Upper lobe of left lung (tissue), 4 donors: ENCODE results near the gene BANP.

Experiments
- CTCF ChIP-seq, 6 experiments: fragments of 450-650 bp in 4 of 6; fragments of 200-600 bp in 2 of 6; sonication (generic) in 2 of 6; IDR thresholded peaks; one replicate each; pipeline ENCODE4 v1.5.1; 2016 to 2019; ENCODE audit warnings: antibody characterized with exemption in 6 of 6
- EP300 ChIP-seq, 4 donors: sonication (generic); formaldehyde crosslinking; IDR thresholded peaks; one replicate each; pipeline ENCODE4 v1.5.1; 2017; ENCODE audit warnings: antibody characterized with exemption in 4 of 4, control low read depth in 2 of 4

GRCh38 chr16:87984632-87985267 is 33.5 kb downstream of the BANP start:
- TF ChIP-seq EP300 (IDR thresholded peaks at IDR 0.05) (no peak), CTCF (IDR thresholded peaks at IDR 0.05) (no peak)
